NCI-H82 (cell line): ENCODE data around the gene S100A5.
"Not testable (repeated sequence)": the region's sequence is repeated elsewhere in the genome, so short reads cannot be mapped to it uniquely, and the experiment has no call there.

ENCODE experiments used
- DNase-seq: peaks from one replicate; lab custom pipeline; 2025; lab: John Stamatoyannopoulos, UW

S100A5 gene

GRCh38 chr1:153533689-153534201, 7.0 kb downstream of the S100A5 start:
- DNase-seq = peak; percentile 90

GRCh38 chr1:153532769-153533599, 7.8 kb downstream of the S100A5 start:
- DNase-seq = peak; percentile 92

- DNase-seq = peak; percentile 50
Observed at GRCh38 chr1:153532181-153532580, 8.6 kb downstream of the S100A5 start.

- no peak for DNase-seq
Observed at GRCh38 chr1:153531638-153532037, 9.1 kb downstream of the S100A5 start.

GRCh38 chr1:153527683-153528040, 13.1 kb downstream of the S100A5 start:
- DNase-seq = no peak

- no peak for DNase-seq
Observed at GRCh38 chr1:153527023-153527682, 13.6 kb downstream of the S100A5 start.

GRCh38 chr1:153526132-153526543, 14.6 kb downstream of the S100A5 start:
- no peak for DNase-seq

GRCh38 chr1:153525088-153525728, 15.5 kb downstream of the S100A5 start:
- DNase-seq = peak; percentile 98

- DNase-seq = not testable (repeated sequence)
Observed at GRCh38 chr1:153522353-153523048, 18.2 kb downstream of the S100A5 start.

- DNase-seq = not testable (repeated sequence)
Observed at GRCh38 chr1:153521808-153522207, 18.9 kb downstream of the S100A5 start.

GRCh38 chr1:153520818-153521476, 19.8 kb downstream of the S100A5 start:
- no peak for DNase-seq

GRCh38 chr1:153520137-153520691, 20.5 kb downstream of the S100A5 start:
- DNase-seq = not testable (repeated sequence)

GRCh38 chr1:153519242-153519641, 21.5 kb downstream of the S100A5 start:
- no peak for DNase-seq

- no peak for DNase-seq
Observed at GRCh38 chr1:153515504-153516394, 25.0 kb downstream of the S100A5 start.

- DNase-seq = peak; percentile 39
Observed at GRCh38 chr1:153513666-153514065, 27.1 kb downstream of the S100A5 start.

- no peak for DNase-seq
Observed at GRCh38 chr1:153513023-153513422, 27.7 kb downstream of the S100A5 start.

GRCh38 chr1:153510984-153511410, 29.7 kb downstream of the S100A5 start:
- peak; percentile 94 for DNase-seq

- peak; percentile 77 for DNase-seq
Observed at GRCh38 chr1:153509729-153510354, 30.9 kb downstream of the S100A5 start.

GRCh38 chr1:153509036-153509435, 31.7 kb downstream of the S100A5 start:
- DNase-seq = no peak
